Left cardiac atrium (tissue), 4 donors: ENCODE data around the gene SEPTIN2. TPM values are rescaled to one million over a fixed set of nuclear protein-coding genes. Genes with fewer than 3 reads are reported as not detected.
"Not testable (repeated sequence)": the region's sequence is repeated elsewhere in the genome, so short reads cannot be mapped to it uniquely, and the experiment has no call there.

Source experiments
- ATAC-seq, 2 donors: fragments of 200-7000 bp; cut with Tn5 transposase; one replicate each; pipeline ENCODE4 v1.9.1; 2020; ENCODE audit warnings: mild to moderate bottlenecking in 2 of 2, moderate library complexity in 2 of 2
- DNase-seq: peaks from one replicate; pipeline ENCODE4 v3.0.0-alpha.2; 2020
- intact Hi-C, 2 donors: fragments of 100-400 bp; cut with DNase I; formaldehyde crosslinking; loops; one replicate each; pipeline versions ENCODE4 v1.14.1 to v1.15.1; 2022 to 2023
- long read RNA-seq: library from polyadenylated mRNA; unstranded; transcript quantifications from one replicate; pipeline ENCODE4 v2.0.0, GENCODE V29; 2021
- total RNA-seq, 2 donors: library from RNA; stranded (reverse); fragmentation: NEBNext Ultra II Directional; extraction: Animal tissue kit (Norgen Biotek cat#: 25700); gene quantifications; one replicate each; pipeline ENCODE4 v1.2.1, GENCODE V29; 2021
- donor health status: DM: no; HTN: yes; CAD: no.
- donor health status: DM: no; HTN: yes; CAD: no; lungs with severe emphysema.
- donor health status: DM: yes; HTN: yes; CAD: no.
- donor health status: Dilated cardiomyopathy.

The SEPTIN2 gene
- total RNA-seq, result 100 to 1,000 TPM; 194 to 328 TPM
- long read RNA-seq, transcript SEPT2-208 (12 exons, 3,267 nt), result minor isoform, 12 of 649 reads
- long read RNA-seq, transcript SEPT2-206 (14 exons, 3,333 nt), result minor isoform, 5 of 649 reads
- long read RNA-seq, transcript SEPT2-203 (13 exons, 3,315 nt), result major isoform, 442 of 649 reads
- long read RNA-seq, transcript SEPT2-204 (13 exons, 3,701 nt), result minor isoform, 16 of 649 reads
- long read RNA-seq, partial matches to known transcripts, result 39 of 649 reads
- long read RNA-seq, other reads (novel, unspliced or antisense), result 133 of 649 reads

DNA sequence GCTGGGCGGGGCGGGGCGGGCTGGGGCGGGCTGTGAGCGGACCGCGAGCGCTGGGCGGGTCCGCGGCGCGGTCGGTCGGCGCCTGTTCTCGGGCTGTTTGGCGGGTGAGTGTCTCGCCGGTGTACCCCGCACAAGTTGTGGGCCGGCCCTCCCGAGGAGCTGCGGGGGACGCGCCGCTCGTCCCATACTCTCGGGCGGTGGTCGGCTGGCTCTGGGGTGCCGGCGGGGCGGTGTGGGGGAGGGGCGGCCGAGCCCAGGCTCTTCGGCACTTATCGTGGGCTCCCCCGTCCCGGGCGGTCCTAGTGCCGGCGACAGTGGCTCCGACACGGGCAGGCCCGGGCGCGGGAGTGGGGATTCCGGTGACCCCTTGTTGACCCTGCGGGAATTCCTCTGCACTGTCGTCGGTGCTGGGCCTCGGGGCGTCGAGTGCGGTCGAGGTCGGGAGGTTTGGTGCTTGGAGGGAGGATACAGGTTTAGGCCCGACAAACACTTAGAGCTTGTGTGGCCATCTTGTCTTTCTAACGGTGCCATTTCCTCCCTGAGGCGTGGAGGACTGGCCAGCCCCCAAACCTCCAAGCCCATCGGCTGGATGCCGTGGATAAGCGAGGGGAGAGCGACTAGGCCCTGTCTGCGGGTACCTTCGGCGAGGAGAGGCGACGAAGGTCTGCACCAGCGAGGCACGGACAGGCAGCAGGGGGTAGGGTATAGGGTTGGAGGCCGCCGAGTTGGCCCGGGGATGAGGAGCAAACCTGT, at the start of gene SEPTIN2:
Gene SEPTIN2 (plus strand): TSS at position 47 of the 753 bp plus-strand sequence. CDS start 8,308 bp downstream, outside the sequence.
- intact Hi-C loops, result no loop called here
- DNase-seq (peak; percentile 85), ATAC-seq (peak; percentile 54 to 60)

DNA sequence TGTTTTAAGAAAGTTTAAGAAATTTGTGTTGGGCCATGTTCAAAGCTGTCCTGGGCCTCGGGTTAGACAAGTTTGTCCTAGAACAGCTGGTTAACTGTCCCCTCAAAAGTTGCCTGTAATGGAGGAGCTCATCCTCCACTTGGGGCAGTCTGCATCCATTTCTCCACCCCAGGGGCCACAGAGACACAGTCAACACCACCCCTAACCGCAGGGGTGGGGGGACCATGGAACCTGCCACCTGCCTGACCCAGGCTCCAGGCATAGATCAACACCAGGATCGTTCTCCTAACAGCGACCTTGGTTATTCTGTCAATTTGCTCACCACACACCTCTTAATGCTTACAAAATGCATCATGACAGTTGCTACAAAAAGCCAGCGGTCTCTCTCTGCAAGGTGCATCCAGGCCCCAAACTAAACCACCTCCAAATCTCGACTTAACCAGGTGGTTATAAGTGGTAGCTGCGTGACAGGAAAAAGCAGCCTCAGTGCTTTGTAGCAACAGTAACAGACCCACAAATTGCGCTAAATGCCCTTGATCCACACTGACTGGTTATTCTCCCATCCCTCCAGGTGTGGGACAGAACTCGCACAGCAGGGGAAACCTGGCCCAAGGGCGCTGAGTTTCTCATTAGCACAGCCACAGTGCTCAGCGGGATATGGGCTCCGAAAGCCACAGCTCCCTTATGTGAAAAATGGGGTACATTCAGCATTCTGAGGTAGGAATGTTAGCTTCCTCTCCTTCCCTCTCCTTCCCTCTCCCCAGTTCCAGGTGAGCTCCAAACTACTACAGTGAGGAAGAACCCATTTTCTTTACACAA, 48.3 kb upstream of the SEPTIN2 start:
- ATAC-seq (no peak), DNase-seq (no peak)
- intact Hi-C loops, result no loop called here

DNA sequence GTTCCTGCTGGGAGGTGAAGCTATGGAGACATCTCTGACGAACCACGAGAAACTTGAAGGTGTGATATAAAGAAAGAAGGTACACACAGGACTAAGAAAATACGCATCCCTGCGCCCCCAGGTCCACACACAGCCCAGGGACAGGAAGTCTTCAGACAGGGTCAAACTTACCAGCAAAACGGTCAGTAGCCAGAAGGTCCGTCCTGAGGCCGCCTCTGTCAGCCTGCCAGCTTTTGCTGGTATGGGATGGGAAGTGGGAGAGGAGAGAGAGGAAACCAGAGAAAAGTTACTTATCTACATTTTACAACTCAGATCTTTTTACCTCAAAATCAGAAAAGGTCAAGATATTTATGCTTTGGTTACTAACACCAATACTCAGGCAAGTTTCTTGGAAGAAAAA, 47.4 kb upstream of the SEPTIN2 start:
- intact Hi-C loops, result no loop called here
- DNase-seq, result no peak
- ATAC-seq, result no peak

DNA sequence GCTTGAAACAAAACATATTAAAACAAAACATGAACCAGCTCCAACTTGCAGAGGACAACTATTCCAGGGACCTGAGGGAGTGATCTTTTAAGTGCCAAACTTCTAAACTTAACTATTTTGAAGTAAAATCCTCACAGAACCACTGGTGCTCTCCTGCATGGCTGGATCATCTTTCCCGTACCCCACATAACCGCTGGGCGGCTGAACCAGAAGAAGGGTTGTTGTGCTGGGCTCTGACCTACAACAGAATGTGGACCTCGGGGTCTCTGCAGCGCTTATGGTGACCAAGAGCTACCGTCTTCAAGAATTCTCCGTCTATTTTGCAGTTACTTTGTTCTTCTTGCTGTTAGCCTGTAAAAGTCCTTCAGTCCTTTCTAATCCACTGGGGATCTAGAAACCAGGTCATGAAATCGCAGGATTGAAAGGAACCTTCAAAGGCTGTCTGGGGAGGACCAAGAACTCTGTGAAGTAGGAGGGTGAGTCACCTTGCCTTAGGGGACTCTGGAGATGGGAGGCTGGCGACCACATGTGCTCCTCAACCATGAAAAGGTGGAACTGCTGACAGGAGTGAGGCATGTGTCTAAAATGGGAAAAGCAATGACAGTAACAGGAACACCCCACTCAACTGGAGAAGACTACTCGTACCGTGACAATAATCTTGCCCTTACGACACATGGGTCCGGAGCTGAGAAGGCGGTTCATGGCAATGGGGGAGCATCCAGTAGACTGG, 46.8 kb upstream of the SEPTIN2 start:
- DNase-seq, result no peak
- ATAC-seq, result no peak
- intact Hi-C loops, result no loop called here

DNA sequence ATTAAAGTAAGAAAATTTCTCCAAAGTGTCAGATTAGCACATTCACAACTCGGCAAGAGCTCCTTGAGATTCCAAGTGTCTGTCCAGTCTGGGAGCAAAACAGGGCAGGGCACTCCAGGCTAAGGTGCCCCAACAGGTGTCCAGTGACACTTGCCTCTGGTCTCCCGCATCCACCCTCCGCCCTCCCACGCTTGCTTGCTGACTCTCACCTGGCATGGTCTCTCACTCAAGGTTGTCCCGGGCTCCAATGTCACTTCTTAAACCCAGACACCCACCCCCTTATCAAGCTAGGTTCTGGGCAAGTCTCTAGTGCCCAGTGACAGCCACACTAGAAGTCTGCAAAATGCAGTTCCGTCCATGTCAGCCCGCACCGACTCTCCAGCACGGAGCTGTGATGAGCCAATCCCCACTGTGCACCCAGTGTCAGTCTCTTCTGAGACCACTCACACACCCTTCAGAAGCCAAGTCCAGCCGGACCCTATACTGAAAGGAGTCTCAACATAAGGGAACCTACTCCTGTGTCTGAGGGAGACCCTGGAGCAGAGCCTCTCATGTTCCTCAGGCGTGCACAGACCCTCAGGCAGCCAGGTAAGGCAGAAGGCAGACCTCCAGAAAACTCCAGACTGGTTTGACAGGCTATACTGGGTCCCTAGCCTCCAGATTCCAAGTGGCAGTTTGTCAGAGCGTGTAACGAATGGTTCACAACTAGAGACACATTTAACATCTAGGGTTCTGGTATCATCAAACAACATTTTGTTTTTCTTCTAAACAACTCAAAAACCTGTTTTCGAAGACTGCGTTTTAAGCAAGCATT, 45.8 kb upstream of the SEPTIN2 start:
- intact Hi-C loops, result no loop called here
- DNase-seq (no peak), ATAC-seq (no peak)

DNA sequence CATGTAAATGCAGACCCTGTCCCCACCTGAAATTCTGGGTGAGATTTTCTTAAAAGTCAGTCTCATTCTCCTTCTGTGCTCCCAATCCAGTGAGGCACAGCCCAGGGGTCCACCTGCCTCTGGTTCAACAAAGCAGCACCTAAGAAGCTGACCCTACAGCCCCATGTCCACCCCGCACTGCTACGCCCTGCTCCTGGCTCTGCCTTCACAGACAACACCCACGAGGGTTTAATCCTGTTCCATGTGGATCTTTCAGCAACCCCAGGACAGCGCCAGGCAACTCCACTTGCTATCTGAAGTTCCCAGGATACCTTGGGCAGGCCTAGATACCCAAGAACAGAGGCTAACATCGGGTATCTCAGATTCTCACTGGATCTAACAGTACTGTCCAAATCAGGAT, 45.2 kb upstream of the SEPTIN2 start:
- intact Hi-C loops, result no loop called here
- no peak for ATAC-seq
- no peak for DNase-seq

DNA sequence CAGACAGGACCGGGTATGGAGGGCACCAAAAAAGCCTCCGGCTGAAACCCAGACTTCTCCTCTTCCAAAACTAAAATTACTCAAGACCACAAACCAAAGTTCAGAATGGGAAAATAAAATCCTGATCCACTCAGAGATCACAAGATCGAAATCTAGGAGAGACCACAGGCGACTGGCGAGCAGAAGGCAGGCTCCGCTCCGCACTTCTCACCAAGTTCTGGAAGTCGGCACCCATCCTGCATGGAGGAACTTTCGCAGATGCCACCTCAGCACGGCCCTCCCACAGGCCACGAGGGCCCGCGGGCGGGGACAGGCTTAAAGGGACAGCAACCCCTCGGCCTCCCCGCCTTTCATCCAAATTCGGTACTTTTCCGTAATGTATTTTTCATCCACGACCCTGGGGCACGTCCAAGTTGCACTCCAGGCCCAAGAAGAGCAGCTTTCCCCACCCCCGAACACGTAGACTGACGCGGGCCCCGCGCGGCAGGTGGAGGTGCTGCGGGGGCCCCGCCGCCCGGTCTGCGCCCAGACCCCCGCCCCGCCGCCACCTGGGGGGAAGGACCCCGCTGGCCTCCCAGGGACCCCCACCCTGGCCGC, 43.9 kb upstream of the SEPTIN2 start:
- ATAC-seq (peak; percentile 84 to 93), DNase-seq (peak; percentile 90)
- intact Hi-C loops, result no loop called here

DNA sequence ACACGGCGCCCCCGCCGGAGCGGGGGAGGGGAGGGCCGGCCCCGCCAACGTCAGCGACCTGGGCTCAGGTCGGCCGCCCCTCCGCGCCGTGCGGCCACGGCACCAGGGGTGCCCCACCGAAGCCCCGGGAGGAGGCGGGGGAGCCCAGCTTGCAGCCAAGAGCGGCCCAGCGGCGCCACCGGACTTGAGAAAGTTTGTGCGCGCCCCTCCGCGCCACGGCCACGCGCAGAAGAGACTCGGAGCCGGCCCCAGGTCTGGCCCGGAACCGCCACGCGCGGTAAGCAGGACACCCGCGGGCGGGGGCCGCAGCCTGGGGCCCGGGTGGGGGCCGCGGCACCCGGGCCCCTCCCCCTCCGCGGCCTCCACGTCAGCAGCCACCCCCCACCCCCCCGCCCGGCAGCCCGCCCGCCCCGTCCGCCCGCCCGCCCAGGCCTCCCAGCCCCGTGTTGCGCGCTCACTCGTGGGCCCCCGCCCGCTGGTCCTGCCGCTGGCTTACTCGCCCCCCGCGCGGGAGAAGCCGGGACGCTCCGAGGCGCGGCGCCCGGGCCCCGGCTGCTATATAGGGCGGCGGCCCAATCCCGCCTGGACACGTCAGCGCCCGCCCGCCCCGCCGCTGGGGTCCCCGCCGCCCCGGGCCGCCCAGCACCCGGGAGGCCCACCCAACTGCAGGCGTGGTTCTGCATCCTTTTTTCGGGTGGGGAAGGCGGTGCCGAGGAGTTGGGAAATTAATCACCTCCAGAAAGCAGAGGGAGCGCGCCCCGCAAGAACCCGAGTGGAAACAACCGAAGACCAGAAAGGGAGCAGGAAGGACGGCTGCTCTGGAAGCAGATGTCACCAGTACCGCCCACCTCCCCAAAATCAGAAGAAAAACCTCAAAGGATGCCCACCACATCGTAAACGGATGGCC, 43.2 kb upstream of the SEPTIN2 start:
- ATAC-seq, result peak; percentile 84 to 91
- peak; percentile 87 for DNase-seq
- intact Hi-C loops, result no loop called here

DNA sequence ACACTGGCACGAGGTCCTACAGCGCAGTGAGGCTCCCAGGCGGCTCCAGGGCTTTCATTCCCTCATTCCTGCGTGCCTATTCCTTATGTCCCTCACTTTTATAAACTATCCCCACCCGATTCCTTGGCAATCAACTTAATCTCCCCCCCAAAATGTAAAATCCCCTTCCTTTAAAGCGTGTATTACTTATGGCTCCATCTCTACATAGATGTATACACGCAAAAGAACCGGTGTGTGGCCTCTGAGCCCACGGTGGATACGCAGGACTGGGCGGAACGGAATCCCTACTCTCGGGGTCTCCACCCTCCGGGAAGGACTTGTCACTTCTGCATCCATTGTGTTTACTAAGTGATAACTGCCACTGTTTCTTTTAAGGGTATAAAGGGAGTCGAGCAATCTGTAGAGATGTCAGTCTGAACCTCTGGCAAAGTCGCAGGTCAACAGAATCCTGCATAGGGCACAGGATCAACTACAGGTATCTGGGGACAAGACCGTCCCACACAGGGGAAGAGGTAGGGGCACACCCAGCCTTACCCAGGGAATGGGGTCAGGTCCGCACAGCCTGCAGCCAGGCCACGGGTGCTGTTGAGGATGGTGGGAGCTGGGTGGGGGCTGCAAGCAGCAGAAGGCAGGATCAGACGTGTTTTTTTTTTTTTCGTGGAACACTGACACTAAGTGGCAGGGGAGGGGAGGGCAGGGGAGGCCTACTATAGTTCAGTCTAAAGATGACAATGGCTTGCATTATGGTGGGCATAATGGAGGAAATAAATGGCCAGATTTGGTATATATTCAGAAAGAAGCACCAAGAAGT, 42.3 kb upstream of the SEPTIN2 start:
- no peak for DNase-seq
- no peak for ATAC-seq
- intact Hi-C loops, result no loop called here

DNA sequence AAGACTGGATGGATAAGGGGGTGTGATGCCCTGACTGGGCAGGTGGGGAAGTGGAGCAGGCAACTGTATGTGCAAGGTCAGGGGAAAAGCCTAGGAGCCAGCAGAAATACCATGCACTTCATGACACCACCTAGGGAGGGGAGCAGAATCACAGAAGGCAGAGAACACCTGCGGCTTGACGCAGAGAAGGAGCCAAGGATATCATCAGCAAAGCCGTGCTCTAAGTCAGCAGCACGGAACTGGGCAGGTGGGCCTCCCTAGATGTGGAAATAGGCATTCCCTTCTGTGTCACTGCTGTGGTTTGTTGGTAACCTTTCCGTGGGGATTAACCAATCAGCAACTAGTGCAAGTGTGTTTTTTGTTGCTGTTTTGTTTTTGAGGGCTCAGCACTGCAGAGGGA, 41.6 kb upstream of the SEPTIN2 start:
- DNase-seq (no peak), ATAC-seq (no peak)
- intact Hi-C loops, result no loop called here

DNA sequence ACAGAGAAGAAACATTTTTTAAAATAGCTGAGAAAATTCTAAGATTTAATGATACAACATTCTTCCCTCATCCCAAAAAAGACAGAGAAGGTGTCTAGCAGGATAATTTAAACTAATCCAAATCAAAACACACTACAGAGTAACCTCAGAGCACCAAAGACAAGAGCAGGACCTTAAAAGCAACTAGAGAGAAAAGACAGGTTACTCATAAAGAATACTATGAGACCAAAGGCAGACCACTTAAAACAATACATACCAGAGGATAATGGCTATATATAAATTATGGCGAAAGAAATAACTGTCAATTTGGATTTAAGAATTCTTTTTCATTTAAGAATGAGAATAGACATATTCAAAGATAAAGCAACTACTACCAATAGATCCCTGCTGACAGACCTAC, 40.2 kb upstream of the SEPTIN2 start:
- intact Hi-C loops, result loop anchor here in 1 of 2 donors (5.0 kb wide), 1 partner anchor 37 kb away; no protein-coding TSS in a partner anchor
- no peak for ATAC-seq

DNA sequence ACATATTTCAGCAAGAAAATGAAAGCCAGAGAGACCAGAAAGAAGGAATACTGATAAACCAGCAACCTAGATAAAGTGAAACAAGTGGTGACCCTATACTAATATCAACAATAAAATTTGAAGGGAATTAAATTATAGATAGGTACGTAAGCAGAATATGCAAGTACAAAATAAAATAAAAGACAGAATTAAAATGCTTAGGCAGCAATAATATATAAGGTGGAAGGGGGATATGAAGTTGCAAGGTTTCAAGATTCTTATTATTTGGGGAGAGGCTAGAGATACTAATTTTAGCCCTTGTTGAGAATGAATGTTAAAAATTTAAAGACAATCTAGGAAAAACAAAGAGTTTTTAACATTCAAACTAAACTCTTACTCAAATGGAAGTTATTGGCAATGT, 39.8 kb upstream of the SEPTIN2 start:
- ATAC-seq (no peak), DNase-seq (no peak)
- intact Hi-C loops, result loop anchor here in 1 of 2 donors (5.0 kb wide), 1 partner anchor 36 kb away; no protein-coding TSS in a partner anchor

More for the DNA sequence above, 40.2 kb upstream of the SEPTIN2 start:
- no peak for DNase-seq

DNA sequence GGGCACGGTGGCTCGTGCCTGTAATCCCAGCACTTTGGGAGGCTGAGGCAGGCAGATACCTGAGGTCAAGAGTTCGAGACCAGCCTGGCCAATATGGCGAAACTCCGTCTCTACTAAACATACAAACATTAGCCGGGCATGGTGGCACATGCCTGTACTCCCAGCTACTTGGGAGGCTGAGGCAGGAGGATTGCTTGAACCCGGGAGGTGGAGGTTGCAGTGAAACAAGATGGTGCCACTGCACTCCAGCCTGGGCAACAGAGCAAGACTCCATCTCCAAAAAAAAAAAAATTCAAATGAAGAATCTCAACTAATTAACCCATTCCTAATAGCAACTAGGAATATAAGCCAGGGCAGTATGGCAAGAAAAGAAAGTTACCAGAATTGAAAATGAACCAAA, 37.4 kb upstream of the SEPTIN2 start:
- ATAC-seq, DNase-seq: not testable (repeated sequence)
- intact Hi-C loops, result loop anchor here in 1 of 2 donors (5.0 kb wide), 1 partner anchor 34 kb away; no protein-coding TSS in a partner anchor

DNA sequence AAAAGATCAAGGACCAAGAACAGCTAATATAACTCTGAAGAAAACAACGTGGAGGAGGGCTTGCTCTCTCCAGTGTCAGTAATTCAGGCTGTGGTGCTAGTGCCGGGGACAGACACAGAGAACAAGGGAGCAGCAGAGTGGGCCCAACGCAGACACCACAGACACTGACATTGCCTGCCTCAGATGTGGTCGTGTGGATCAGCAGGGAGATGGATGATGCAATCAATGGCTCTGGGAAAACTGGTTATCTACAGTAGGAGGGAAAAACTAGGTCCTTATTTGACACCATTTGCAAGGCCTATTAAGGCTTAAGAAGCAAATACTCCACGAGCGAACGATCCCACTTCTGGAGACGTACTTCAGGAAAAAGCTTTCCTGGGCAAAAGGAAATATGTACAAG, 36.3 kb upstream of the SEPTIN2 start:
- ATAC-seq (no peak), DNase-seq (no peak)
- intact Hi-C loops, result loop anchor here in 1 of 2 donors (5.0 kb wide), 1 partner anchor 33 kb away; no protein-coding TSS in a partner anchor

DNA sequence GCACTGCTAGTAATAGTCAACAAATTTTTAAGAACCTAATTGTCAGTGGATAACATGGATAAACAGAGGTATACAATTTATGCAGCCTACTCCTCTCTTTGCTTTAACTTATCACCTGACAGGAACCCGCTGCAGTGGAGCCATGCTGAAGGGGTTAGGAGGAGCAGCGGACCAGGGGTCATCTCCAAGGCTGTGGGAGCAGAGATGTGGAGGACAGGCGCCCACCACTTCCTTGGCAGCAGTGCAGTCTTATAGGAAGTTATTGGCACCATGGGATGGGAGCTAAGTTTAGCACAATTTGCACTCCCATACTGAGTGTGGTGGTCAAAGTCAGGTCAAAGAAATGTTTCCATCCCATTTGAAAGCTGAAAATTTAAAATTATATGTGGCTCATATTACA, 35.9 kb upstream of the SEPTIN2 start:
- no peak for DNase-seq
- ATAC-seq, result no peak
- intact Hi-C loops, result loop anchor here in 1 of 2 donors (5.0 kb wide), 1 partner anchor 32 kb away; no protein-coding TSS in a partner anchor

DNA sequence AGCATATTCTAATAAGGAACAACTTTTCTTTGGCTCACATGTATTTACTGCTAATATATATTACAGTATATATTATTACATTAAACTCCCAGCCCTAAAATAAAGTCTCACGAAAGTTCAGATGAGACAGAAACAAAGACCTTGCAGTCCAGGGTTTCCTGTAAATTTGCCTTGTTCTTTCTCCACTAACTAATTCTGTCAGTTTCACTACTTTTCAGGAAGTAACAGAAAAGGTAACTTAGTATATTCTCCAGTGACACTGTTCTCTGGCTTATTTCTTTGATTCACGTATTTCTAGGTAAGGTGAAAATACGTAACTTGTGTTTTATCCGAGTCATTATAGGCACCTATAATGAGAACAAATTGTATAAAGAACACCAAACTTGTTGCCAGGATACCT, 35.4 kb upstream of the SEPTIN2 start:
- ATAC-seq, result no peak
- no peak for DNase-seq
- intact Hi-C loops, result no loop called here
